ENCODE data around the gene ITGA6.

- TF ChIP-seq POLR2A (IDR thresholded peaks at IDR 0.05; ENCODE audit: low read depth, low read length): no peak
- TF ChIP-seq POLR2AphosphoS5 (IDR thresholded peaks at IDR 0.05; ENCODE audit: low read depth, low read length): no peak
Observed at GRCh38 chr2:172412984-172413492, 14.3 kb upstream of the ITGA6 start.

Data from GM12892 (cell line).